Neural cell (in vitro differentiated cells): ENCODE results near the gene SEC61A1. TPM values are rescaled to one million over a fixed set of nuclear protein-coding genes. Genes with fewer than 3 reads are reported as not detected.

ENCODE experiments used
- H2AFZ ChIP-seq: fragments of 200-600, 300-800 bp; sonication (generic), shearing (Covaris generic); 2 replicates; pipeline ENCODE4 v1.6.0; 2014; ENCODE audit warnings: low read depth, mild to moderate bottlenecking, antibody characterized with exemption, low read length, moderate library complexity
- H3F3A ChIP-seq: fragments of 200-600 bp; shearing (Covaris generic); 2 replicates; pipeline ENCODE4 v1.6.1; 2016; ENCODE audit warnings: mild to moderate bottlenecking, moderate library complexity, mixed read lengths, antibody characterized with exemption, low read length; ENCODE audit not compliant: insufficient read depth, poor library complexity, severe bottlenecking
- H3K27ac ChIP-seq: fragments of 200-600, 300-800 bp; sonication (generic), shearing (Covaris generic); 2 replicates; pipeline ENCODE4 v1.5.1; 2014; ENCODE audit warnings: mild to moderate bottlenecking, low read length, moderate library complexity
- H3K27me3 ChIP-seq: fragments of 300-800, 200-600 bp; sonication (generic), shearing (Covaris generic); 2 replicates; pipeline ENCODE4 v1.6.0; 2014; ENCODE audit warnings: mild to moderate bottlenecking, low read depth, low read length, moderate library complexity; ENCODE audit not compliant: insufficient read depth
- H3K36me3 ChIP-seq: fragments of 300-800, 200-600 bp; sonication (generic), shearing (Covaris generic); 2 replicates; pipeline ENCODE4 v1.5.1; 2014; ENCODE audit warnings: mild to moderate bottlenecking, antibody characterized with exemption, low read length, moderate library complexity; ENCODE audit not compliant: insufficient read depth
- H3K4me2 ChIP-seq: fragments of 300-800, 200-600 bp; sonication (generic), shearing (Covaris generic); 2 replicates; pipeline ENCODE4 v1.6.0; 2014; ENCODE audit warnings: mild to moderate bottlenecking, low read length
- H3K4me3 ChIP-seq: fragments of 300-800, 200-600 bp; sonication (generic), shearing (Covaris generic); 2 replicates; pipeline ENCODE4 v1.5.1; 2014; ENCODE audit warnings: mild to moderate bottlenecking, low read length, moderate library complexity
- H3K79me2 ChIP-seq: fragments of 200-600 bp; shearing (Covaris generic); replicated peaks from 2 replicates; pipeline ENCODE4 v1.6.0; 2014; ENCODE audit warnings: mild to moderate bottlenecking, low read length, moderate library complexity; ENCODE audit not compliant: insufficient read depth
- H3K9ac ChIP-seq: fragments of 300-800, 200-600 bp; sonication (generic), shearing (Covaris generic); 2 replicates; pipeline ENCODE4 v1.6.1; 2016; ENCODE audit warnings: mild to moderate bottlenecking, low read length, mixed read lengths
- H3K9me2 ChIP-seq: fragments of 200-600 bp; shearing (Covaris generic); 2 replicates; pipeline ENCODE4 v1.6.1; 2016; ENCODE audit warnings: mild to moderate bottlenecking, low read length, mixed read lengths; ENCODE audit not compliant: insufficient read depth
- H3K9me3 ChIP-seq: fragments of 200-600, 300-800 bp; sonication (generic), shearing (Covaris generic); 2 replicates; pipeline ENCODE4 v1.6.1; 2016; ENCODE audit warnings: mild to moderate bottlenecking, mixed run types, low read length, moderate library complexity, mixed read lengths
- H4K20me1 ChIP-seq: fragments of 200-600 bp; shearing (Covaris generic); 2 replicates; pipeline ENCODE4 v1.6.1; 2016; ENCODE audit warnings: mild to moderate bottlenecking, mixed run types; ENCODE audit not compliant: insufficient read depth
- CTCF ChIP-seq: fragments of 450-650 bp; IDR thresholded peaks from 2 replicates; pipeline ENCODE4 v1.5.1; 2014; ENCODE audit warnings: antibody characterized with exemption, mild to moderate bottlenecking, moderate library complexity; ENCODE audit not compliant: poor library complexity, severe bottlenecking
- EP300 ChIP-seq: fragments of 450-650 bp; conservative IDR thresholded peaks from 2 replicates; pipeline ENCODE4 v1.6.1; 2014; ENCODE audit warnings: antibody characterized with exemption, mild to moderate bottlenecking, moderate library complexity; ENCODE audit not compliant: poor library complexity, severe bottlenecking
- EZH2 ChIP-seq: fragments of 200-600, 300-800 bp; shearing (Covaris generic), sonication (generic); IDR thresholded peaks from 2 replicates; pipeline ENCODE4 v1.6.1; 2014; ENCODE audit warnings: antibody characterized with exemption, low read length, borderline replicate concordance, mild to moderate bottlenecking; ENCODE audit not compliant: insufficient read depth, poor library complexity, severe bottlenecking
- MXI1 ChIP-seq: fragments of 450-650 bp; conservative IDR thresholded peaks from 2 replicates; pipeline ENCODE4 v1.6.1; 2014; ENCODE audit warnings: antibody characterized with exemption, mild to moderate bottlenecking; ENCODE audit not compliant: poor library complexity, severe bottlenecking
- POLR2AphosphoS5 ChIP-seq: IDR thresholded peaks from 2 replicates; pipeline ENCODE4 v1.6.1; 2012
- RAD21 ChIP-seq: fragments of 450-650 bp; conservative IDR thresholded peaks from 2 replicates; pipeline ENCODE4 v1.6.1; 2014; ENCODE audit warnings: antibody characterized with exemption, mild to moderate bottlenecking, moderate library complexity
- REST ChIP-seq: IDR thresholded peaks from 2 replicates; pipeline ENCODE4 v1.6.1; 2012; ENCODE audit warnings: borderline replicate concordance
- SMC3 ChIP-seq: fragments of 450-650 bp; conservative IDR thresholded peaks from 2 replicates; pipeline ENCODE4 v1.6.1; 2014; ENCODE audit warnings: antibody characterized with exemption, mild to moderate bottlenecking, moderate library complexity; ENCODE audit not compliant: poor library complexity
- TAF1 ChIP-seq: IDR thresholded peaks from 2 replicates; pipeline ENCODE4 v1.6.1; 2012; ENCODE audit warnings: low read depth
- polyA plus RNA-seq: library from polyadenylated mRNA; depleted of rRNA; stranded (reverse); fragments of >200 nt; gene quantifications from 2 replicates; pipeline ENCODE4 v1.2.3, GENCODE V29; 2014

Gene SEC61A1
- polyA plus RNA-seq, 1 donor from 2014 or later: 91.6 TPM

- Histone ChIP-seq H3K4me2 (no peak overlapping the region), H3F3A (no peaks in the 10 kb centered on the region), H3K9me3 (no peaks in the 10 kb centered on the region), H4K20me1 (no peaks in the 10 kb centered on the region), H3K9me2 (no peaks in the 10 kb centered on the region), H3K9ac (no peak overlapping the region), H3K27me3 (no peaks in the 10 kb centered on the region), H2AFZ (no peak overlapping the region), H3K36me3 (no peaks in the 10 kb centered on the region), H3K27ac (no peak overlapping the region), H3K79me2 (no peaks in the 10 kb centered on the region), H3K4me3 (no peak overlapping the region)
- TF ChIP-seq MXI1: no peak
- TF ChIP-seq EP300: no peak
- no peak for TF ChIP-seq RAD21
- TF ChIP-seq CTCF: no peak
- TF ChIP-seq EZH2: no peak
- no peak for TF ChIP-seq SMC3
- no peak for TF ChIP-seq TAF1
- no peak for TF ChIP-seq REST
- no peak for TF ChIP-seq POLR2AphosphoS5
Observed at GRCh38 chr3:128009952-128010846, 42.0 kb upstream of the SEC61A1 start.

GRCh38 chr3:128011140-128011539 lies 41.1 kb upstream of the SEC61A1 start:
- no peaks in the 10 kb centered on the region for H3F3A ChIP-seq
- H2AFZ ChIP-seq: no peak overlapping the region
- no peaks in the 10 kb centered on the region for H4K20me1 ChIP-seq
- H3K4me3 ChIP-seq: no peak overlapping the region
- no peaks in the 10 kb centered on the region for H3K9me3 ChIP-seq
- no peak overlapping the region for H3K4me2 ChIP-seq
- H3K36me3 ChIP-seq: no peaks in the 10 kb centered on the region
- H3K9ac ChIP-seq: no peak overlapping the region
- H3K79me2 ChIP-seq: no peaks in the 10 kb centered on the region
- no peak overlapping the region for H3K27ac ChIP-seq
- H3K27me3 ChIP-seq: no peaks in the 10 kb centered on the region
- TF ChIP-seq TAF1 (no peak), EZH2 (no peak), EP300 (no peak), CTCF (peak; percentile 61), POLR2AphosphoS5 (no peak), REST (no peak), MXI1 (no peak), RAD21 (peak; percentile 46), SMC3 (peak; percentile 57)
- no peaks in the 10 kb centered on the region for H3K9me2 ChIP-seq
